PC-9 (cell line): ENCODE results near the gene CABCOCO1. TPM values are rescaled to one million over a fixed set of nuclear protein-coding genes. Genes with fewer than 3 reads are reported as not detected.

ENCODE experiments used
- BruUV-seq: library from RNA; stranded (reverse); fragments of 400-500 nt; replicated peaks from 2 replicates; lab custom pipeline; 2021; lab: Mats Ljungman, UMichigan
- CTCF ChIA-PET: fragments of 300-600 bp; sonication (Branson Sonifier 250); formaldehyde crosslinking; loops from one replicate; lab custom pipeline; 2022; ENCODE audit warnings: antibody characterized with exemption; lab: Charles Lee
- POLR2A ChIA-PET: fragments of 300-600 bp; sonication (Branson Sonifier 250); formaldehyde crosslinking; loops from one replicate; lab custom pipeline; 2022; ENCODE audit warnings: antibody characterized with exemption; ENCODE audit not compliant: unreplicated experiment; lab: Charles Lee
- DNase-seq, 2 experiments: peaks; one replicate each; pipeline versions ENCODE4 v3.0.0 to v3.0.0-alpha.2; 2015 to 2022; ENCODE audit warnings: mixed read lengths in 1 of 2
- H2AFZ ChIP-seq: fragments of 200-600 bp; sonication (generic); 2 replicates; pipeline ENCODE4 v1.8.1; 2017; ENCODE audit warnings: antibody characterized with exemption
- H3F3A ChIP-seq: fragments of 200-600 bp; sonication (generic); 2 replicates; pipeline ENCODE4 v1.8.1; 2017; ENCODE audit warnings: antibody characterized with exemption, mild to moderate bottlenecking, low read depth; ENCODE audit not compliant: insufficient read depth
- H3K27ac ChIP-seq: fragments of 200-600 bp; sonication (generic); 2 replicates; pipeline ENCODE4 v1.6.1; 2016; ENCODE audit warnings: mixed run types
- H3K27me3 ChIP-seq: fragments of 200-600 bp; sonication (generic); 2 replicates; pipeline ENCODE4 v1.6.1; 2016; ENCODE audit warnings: low read depth, mixed run types; ENCODE audit not compliant: insufficient read depth
- H3K36me3 ChIP-seq: fragments of 200-600 bp; sonication (generic); 2 replicates; pipeline ENCODE4 v1.6.1; 2016; ENCODE audit warnings: low read depth, mixed run types
- H3K4me1 ChIP-seq: fragments of 200-600 bp; sonication (generic); replicated peaks from 2 replicates; pipeline ENCODE4 v1.6.1; 2016; ENCODE audit warnings: mixed run types; ENCODE audit not compliant: insufficient read depth
- H3K4me2 ChIP-seq: fragments of 200-600 bp; sonication (generic); 2 replicates; pipeline ENCODE4 v1.6.1; 2017; ENCODE audit warnings: mixed run types
- H3K4me3 ChIP-seq: fragments of 200-600 bp; sonication (generic); 2 replicates; pipeline ENCODE4 v1.6.1; 2016; ENCODE audit warnings: mixed run types
- H3K79me2 ChIP-seq: fragments of 200-600 bp; sonication (generic); 2 replicates; pipeline ENCODE4 v1.6.1; 2017; ENCODE audit warnings: low read depth, mixed run types
- H3K9me2 ChIP-seq: fragments of 200-600 bp; sonication (generic); 2 replicates; pipeline ENCODE4 v1.8.1; 2017; ENCODE audit warnings: mild to moderate bottlenecking; ENCODE audit not compliant: insufficient read depth
- H3K9me3 ChIP-seq: fragments of 200-600 bp; sonication (generic); 2 replicates; pipeline ENCODE4 v1.8.1; 2016; ENCODE audit warnings: low read depth; ENCODE audit not compliant: insufficient read depth
- H4K20me1 ChIP-seq: fragments of 200-600 bp; sonication (generic); 2 replicates; pipeline ENCODE4 v1.8.1; 2017; ENCODE audit not compliant: insufficient read depth
- CTCF ChIP-seq: fragments of 200-600 bp; sonication (generic); conservative IDR thresholded peaks from 2 replicates; pipeline ENCODE4 v1.6.1; 2017; ENCODE audit warnings: mixed run types, antibody characterized with exemption, mild to moderate bottlenecking, moderate library complexity
- EZH2 ChIP-seq: fragments of 200-600 bp; sonication (generic); IDR thresholded peaks from 2 replicates; pipeline ENCODE4 v1.8.0; 2017; ENCODE audit warnings: antibody characterized with exemption, low read depth
- intact Hi-C: fragments of 100-400 bp; cut with micrococcal nuclease; formaldehyde crosslinking; loops from one replicate; pipeline ENCODE4 v1.10.0; 2022; ENCODE audit not compliant: unreplicated experiment
- total RNA-seq: library from RNA; stranded (reverse); gene quantifications from 2 replicates; pipeline ENCODE4 v1.2.3, GENCODE V29; 2021

Gene CABCOCO1
- total RNA-seq, 1 experiment from 2014 or later = not detected

GRCh38 chr10:61753453-61753852 lies 90.7 kb downstream of the CABCOCO1 start:
- H3K27ac ChIP-seq = no peak overlapping the region
- no TSS peak for BruUV-seq
- peaks cover 17% of the 10 kb centered on the region for H3K4me1 ChIP-seq
- ChIA-PET POLR2A (no interaction called here), CTCF (no interaction called here)
- intact Hi-C loops = loop anchor here (5.0 kb wide), 1 partner anchor 284 kb away; no protein-coding TSS in a partner anchor
- H4K20me1 ChIP-seq = no peaks in the 10 kb centered on the region
- H3K27me3 ChIP-seq = no peaks in the 10 kb centered on the region
- H3F3A ChIP-seq = no peaks in the 10 kb centered on the region
- no peak overlapping the region for H3K4me3 ChIP-seq
- no peak overlapping the region for H3K4me2 ChIP-seq
- H3K9me2 ChIP-seq = no peaks in the 10 kb centered on the region
- no peak overlapping the region for H2AFZ ChIP-seq
- H3K36me3 ChIP-seq = no peaks in the 10 kb centered on the region
- no peaks in the 10 kb centered on the region; the same call in 1 of the 2 replicates for H3K9me3 ChIP-seq
- H3K79me2 ChIP-seq = no peaks in the 10 kb centered on the region
- TF ChIP-seq EZH2 (no peak), CTCF (no peak)
- DNase-seq = no peak

GRCh38 chr10:61754587-61755550 lies 92.1 kb downstream of the CABCOCO1 start:
- Histone ChIP-seq H3K27ac (no peak overlapping the region), H3F3A (no peaks in the 10 kb centered on the region), H4K20me1 (no peaks in the 10 kb centered on the region), H3K4me2 (no peak overlapping the region), H3K9me2 (no peaks in the 10 kb centered on the region), H2AFZ (no peak overlapping the region), H3K4me1 (peaks cover 17% of the 10 kb centered on the region), H3K9me3 (no peaks in the 10 kb centered on the region; the same call in 1 of the 2 replicates), H3K79me2 (no peaks in the 10 kb centered on the region), H3K4me3 (no peak overlapping the region), H3K27me3 (no peaks in the 10 kb centered on the region), H3K36me3 (no peaks in the 10 kb centered on the region)
- TF ChIP-seq EZH2 (no peak), CTCF (no peak)
- ChIA-PET POLR2A (no interaction called here), CTCF (no interaction called here)
- intact Hi-C loops = loop anchor here (5.0 kb wide), 1 partner anchor 282 kb away; no protein-coding TSS in a partner anchor
- DNase-seq = no peak
- no TSS peak for BruUV-seq

GRCh38 chr10:61757001-61757400 lies 94.3 kb downstream of the CABCOCO1 start:
- Histone ChIP-seq H2AFZ (no peak overlapping the region), H3K4me2 (no peak overlapping the region), H3F3A (peaks cover 14% of the 10 kb centered on the region; the same call in 1 of the 2 replicates), H3K36me3 (no peaks in the 10 kb centered on the region), H3K4me3 (no peak overlapping the region), H3K4me1 (peaks cover 25% of the 10 kb centered on the region), H4K20me1 (no peaks in the 10 kb centered on the region), H3K27ac (no peak overlapping the region), H3K27me3 (no peaks in the 10 kb centered on the region), H3K79me2 (no peaks in the 10 kb centered on the region), H3K9me2 (no peaks in the 10 kb centered on the region), H3K9me3 (no peaks in the 10 kb centered on the region)
- ChIA-PET POLR2A (interaction anchor here (0.6 to 0.7 kb wide), 4 partner anchors 68 to 493 kb away, joined by 3 to 4 read pairs (median 3); no protein-coding TSS in a partner anchor), CTCF (no interaction called here)
- no TSS peak for BruUV-seq
- DNase-seq = no peak
- intact Hi-C loops = no loop called here
- no peak for TF ChIP-seq CTCF
- no peak for TF ChIP-seq EZH2
